ENCODE data around the gene WNT7B.

Gene WNT7B

GRCh38 chr22:45935573-45935972 is 41.4 kb downstream of the WNT7B start:
- TF ChIP-seq POLR2A (IDR thresholded peaks at IDR 0.05; ENCODE audit: low read depth, low read length), result no peak
- DNase-seq (ENCODE audit: insufficient read length, low spot score) (no peak), FAIRE-seq (no peak)

GRCh38 chr22:45934659-45935341 is 42.2 kb downstream of the WNT7B start:
- TF ChIP-seq POLR2A (IDR thresholded peaks at IDR 0.05; ENCODE audit: low read depth, low read length), result no peak
- DNase-seq (ENCODE audit: insufficient read length, low spot score) (peak; percentile 86), FAIRE-seq (peak; percentile 43)

GRCh38 chr22:45934168-45934564 is 42.8 kb downstream of the WNT7B start:
- TF ChIP-seq POLR2A (IDR thresholded peaks at IDR 0.05; ENCODE audit: low read depth, low read length), result no peak
- no peak for DNase-seq (ENCODE audit: insufficient read length, low spot score)
- no peak for FAIRE-seq

GRCh38 chr22:45933506-45934167 is 43.3 kb downstream of the WNT7B start:
- DNase-seq (ENCODE audit: insufficient read length, low spot score) (no peak), FAIRE-seq (no peak)
- no peak for TF ChIP-seq POLR2A (IDR thresholded peaks at IDR 0.05; ENCODE audit: low read depth, low read length)

- TF ChIP-seq POLR2A (IDR thresholded peaks at IDR 0.05; ENCODE audit: low read depth, low read length), result no peak
- DNase-seq (ENCODE audit: insufficient read length, low spot score), result no peak
- no peak for FAIRE-seq
Observed at GRCh38 chr22:45932071-45932470, 44.9 kb downstream of the WNT7B start.

GRCh38 chr22:45931042-45931441 is 45.9 kb downstream of the WNT7B start:
- FAIRE-seq, result no peak
- no peak for TF ChIP-seq POLR2A (IDR thresholded peaks at IDR 0.05; ENCODE audit: low read depth, low read length)
- no peak for DNase-seq (ENCODE audit: insufficient read length, low spot score)

GRCh38 chr22:45930324-45930723 is 46.6 kb downstream of the WNT7B start:
- FAIRE-seq, result no peak
- DNase-seq (ENCODE audit: insufficient read length, low spot score), result no peak
- TF ChIP-seq POLR2A (IDR thresholded peaks at IDR 0.05; ENCODE audit: low read depth, low read length), result no peak

- FAIRE-seq (no peak), DNase-seq (ENCODE audit: insufficient read length, low spot score) (no peak)
- no peak for TF ChIP-seq POLR2A (IDR thresholded peaks at IDR 0.05; ENCODE audit: low read depth, low read length)
Observed at GRCh38 chr22:45929649-45930048, 47.3 kb downstream of the WNT7B start.

- no peak for DNase-seq (ENCODE audit: insufficient read length, low spot score)
- no peak for TF ChIP-seq POLR2A (IDR thresholded peaks at IDR 0.05; ENCODE audit: low read depth, low read length)
- FAIRE-seq, result no peak
Observed at GRCh38 chr22:45928726-45929368, 48.1 kb downstream of the WNT7B start.

- no peak for TF ChIP-seq POLR2A (IDR thresholded peaks at IDR 0.05; ENCODE audit: low read depth, low read length)
- FAIRE-seq (no peak), DNase-seq (ENCODE audit: insufficient read length, low spot score) (no peak)
Observed at GRCh38 chr22:45927059-45927458, 49.9 kb downstream of the WNT7B start.

GRCh38 chr22:45926433-45926832 is 50.5 kb downstream of the WNT7B start:
- no peak for TF ChIP-seq POLR2A (IDR thresholded peaks at IDR 0.05; ENCODE audit: low read depth, low read length)
- DNase-seq (ENCODE audit: insufficient read length, low spot score) (no peak), FAIRE-seq (no peak)

GRCh38 chr22:45925811-45926351 is 51.1 kb downstream of the WNT7B start:
- FAIRE-seq (no peak), DNase-seq (ENCODE audit: insufficient read length, low spot score) (peak; percentile 45)
- TF ChIP-seq POLR2A (IDR thresholded peaks at IDR 0.05; ENCODE audit: low read depth, low read length), result no peak

GRCh38 chr22:45923835-45924234 is 53.1 kb downstream of the WNT7B start:
- TF ChIP-seq POLR2A (IDR thresholded peaks at IDR 0.05; ENCODE audit: low read depth, low read length), result no peak
- no peak for FAIRE-seq
- no peak for DNase-seq (ENCODE audit: insufficient read length, low spot score)

GRCh38 chr22:45923212-45923611 is 53.8 kb downstream of the WNT7B start:
- FAIRE-seq (no peak), DNase-seq (ENCODE audit: insufficient read length, low spot score) (no peak)
- TF ChIP-seq POLR2A (IDR thresholded peaks at IDR 0.05; ENCODE audit: low read depth, low read length), result no peak

Measured in H54 (cell line).